ENCODE data around the gene ADAT3.
"Not testable (repeated sequence)": the region's sequence is repeated elsewhere in the genome, so short reads cannot be mapped to it uniquely, and the experiment has no call there.

The ADAT3 gene

DNA sequence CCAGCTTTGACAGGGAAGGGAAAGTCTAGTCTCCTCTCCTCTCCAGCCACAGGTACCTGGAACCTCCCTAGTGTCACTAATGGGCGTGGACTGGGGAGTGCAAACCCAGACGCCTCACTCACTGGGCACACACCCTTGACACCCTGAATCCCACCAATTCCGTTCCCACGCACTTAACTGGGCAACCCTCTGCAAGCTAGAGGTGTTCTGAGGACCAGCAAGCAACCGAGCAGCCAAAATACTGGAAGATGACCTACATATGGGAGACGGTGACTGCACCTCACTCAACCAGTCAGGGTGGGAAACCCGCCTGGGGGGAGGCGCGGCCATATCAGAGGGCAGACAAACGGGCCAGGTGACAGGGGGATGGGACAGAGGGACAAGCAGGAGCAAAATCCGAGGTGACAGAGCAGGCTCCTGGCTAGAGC lies 20.9 kb upstream of the ADAT3 start:
- DNase-seq, result peak; percentile 60 to 71

DNA sequence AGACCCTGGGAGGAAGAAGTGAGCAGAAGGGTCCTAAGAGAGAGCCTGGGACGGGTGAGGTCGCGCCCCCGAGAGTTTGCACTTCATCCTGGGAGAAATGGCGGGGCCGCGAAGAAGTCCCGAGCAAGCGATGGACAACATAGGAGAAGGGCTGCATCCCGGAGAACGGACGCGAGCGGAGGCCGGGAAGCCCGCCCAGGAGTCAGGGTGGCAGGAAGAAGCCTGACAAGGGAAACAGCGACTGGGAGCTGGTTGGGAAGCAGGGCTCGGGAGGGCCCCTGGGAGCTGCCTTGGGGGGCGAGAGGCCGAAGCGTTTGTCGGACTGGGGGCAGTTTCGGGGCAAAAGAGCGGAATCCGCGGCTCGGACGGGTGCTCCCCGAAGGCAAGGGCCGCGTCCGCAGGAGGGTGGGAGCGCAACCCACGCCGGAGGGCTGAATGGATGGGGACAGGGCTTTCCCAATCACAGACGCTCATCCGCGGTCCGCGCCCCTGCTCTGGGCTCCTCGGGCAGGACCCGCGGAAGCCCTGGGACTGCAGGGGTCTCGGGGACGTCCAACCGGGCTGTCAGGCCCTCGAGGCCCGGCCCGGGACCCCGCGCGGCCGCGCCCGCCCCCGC lies 20.4 kb upstream of the ADAT3 start:
- no peak for DNase-seq

DNA sequence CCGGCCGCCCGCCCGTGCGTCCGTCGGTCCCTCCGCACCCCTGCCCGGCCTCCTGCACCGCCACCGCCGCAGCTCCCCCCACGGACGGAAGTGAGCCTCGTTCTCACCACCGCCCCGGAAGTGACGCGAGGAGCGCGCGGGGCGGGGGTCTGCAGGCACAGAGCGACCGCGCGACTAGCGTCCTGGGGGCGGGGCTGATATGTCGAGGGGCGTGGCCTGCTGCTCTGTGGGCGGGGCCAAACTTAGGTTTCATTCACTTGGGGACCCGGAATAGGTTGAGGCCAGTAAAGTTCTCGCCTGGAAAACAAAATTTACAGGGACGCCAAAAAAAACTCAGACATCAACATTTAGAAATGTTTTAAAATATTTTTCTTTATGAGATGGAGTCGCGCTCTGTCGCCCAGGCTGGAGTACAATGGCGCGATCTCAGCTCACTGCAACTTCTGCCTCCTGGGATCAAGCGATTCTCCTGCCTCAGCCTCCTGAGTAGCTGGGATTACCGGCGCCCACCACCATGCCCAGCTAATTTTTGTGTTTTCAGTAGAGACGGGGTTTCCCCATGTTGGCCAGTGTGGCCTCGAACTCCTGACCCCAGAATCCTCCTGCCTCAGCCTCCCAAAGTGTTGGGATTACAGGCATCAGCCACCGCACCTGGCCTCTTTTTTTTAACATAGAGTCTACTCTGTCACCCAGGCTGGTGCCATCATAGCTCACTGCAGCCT lies 19.6 kb upstream of the ADAT3 start, which contains the start of gene ABHD17A:
TSS of gene ABHD17A (minus strand) at position 99 of the 722 bp plus-strand sequence. CDS start 3,930 bp downstream, outside the sequence.
- peak; percentile 94 to 95 for DNase-seq

DNA sequence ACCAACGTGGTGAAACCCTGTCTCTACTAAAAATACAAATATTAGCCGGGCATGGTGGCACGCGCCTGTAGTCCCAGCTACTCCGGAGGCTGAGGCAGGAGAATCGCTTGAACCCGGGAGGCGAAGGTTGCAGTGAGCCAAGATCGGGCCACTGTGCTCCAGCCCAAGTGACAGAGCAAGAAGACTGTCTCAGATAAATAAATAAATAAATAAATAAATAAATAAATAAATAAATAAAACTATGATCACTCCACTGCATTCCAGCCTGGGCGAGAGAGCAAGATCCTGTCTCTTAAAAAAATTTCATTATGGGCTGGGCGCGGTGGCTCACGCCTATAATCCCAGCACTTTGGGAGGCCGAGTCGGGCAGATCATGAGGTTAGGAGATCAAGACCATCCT lies 18.8 kb upstream of the ADAT3 start:
- not testable (repeated sequence) for DNase-seq

DNA sequence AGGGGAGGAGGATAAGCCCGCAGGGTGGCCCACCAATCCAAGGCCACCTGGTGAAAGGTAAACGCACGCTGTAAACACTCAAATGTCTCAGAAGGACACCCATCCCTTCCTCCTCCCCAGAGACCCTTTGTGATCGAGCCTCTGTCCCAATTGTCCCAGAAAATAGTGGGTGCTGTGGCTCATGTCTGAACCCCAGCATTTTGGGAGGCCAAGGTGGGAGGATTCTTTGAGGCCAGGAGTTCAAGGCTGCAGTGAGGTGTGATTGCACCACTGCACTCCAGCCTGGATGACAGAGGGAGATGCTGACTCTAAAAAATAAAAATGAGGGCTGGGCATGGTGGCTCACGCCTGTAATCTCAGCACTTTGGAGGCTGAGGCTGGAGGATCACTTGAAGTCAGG lies 16.8 kb upstream of the ADAT3 start:
- no peak for DNase-seq

DNA sequence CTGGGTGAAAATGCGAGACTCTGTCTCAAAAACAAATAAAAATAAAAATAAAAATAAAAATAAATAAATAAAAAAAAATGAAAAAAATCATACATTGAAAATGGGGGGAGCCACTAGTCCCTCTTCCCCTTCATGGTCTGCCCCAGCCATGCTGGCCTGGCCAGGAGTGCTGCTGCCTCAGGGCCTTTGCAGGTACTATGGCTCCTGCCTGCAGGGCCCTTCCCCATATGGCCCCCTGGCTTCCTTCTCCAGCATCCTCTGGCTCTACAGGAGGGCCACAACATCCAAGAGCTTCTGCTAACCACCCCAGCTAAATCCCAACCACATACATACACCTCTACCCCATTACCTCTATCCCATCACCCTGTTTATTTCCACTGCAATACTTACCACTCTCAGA lies 15.3 kb upstream of the ADAT3 start:
- DNase-seq, result no peak

DNA sequence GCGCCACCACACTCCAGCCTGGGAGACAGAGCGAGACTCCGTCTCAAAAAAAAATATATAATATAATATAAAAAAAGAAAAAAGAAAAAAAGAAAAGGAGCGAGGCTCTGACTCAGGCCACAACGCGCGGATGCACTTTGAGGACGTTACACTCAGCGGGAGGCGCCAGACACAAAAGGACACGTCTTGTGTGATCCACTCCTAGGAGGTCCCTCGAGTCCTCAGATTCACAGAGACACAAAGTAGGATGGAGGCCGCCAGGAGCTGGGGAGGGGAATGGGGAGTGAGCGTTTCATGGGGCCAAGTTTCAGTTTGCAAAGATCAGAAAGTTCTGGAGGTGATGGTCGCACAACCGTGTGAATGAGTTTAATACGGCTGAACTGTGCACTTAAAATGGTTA lies 11.4 kb upstream of the ADAT3 start:
- no peak for DNase-seq

DNA sequence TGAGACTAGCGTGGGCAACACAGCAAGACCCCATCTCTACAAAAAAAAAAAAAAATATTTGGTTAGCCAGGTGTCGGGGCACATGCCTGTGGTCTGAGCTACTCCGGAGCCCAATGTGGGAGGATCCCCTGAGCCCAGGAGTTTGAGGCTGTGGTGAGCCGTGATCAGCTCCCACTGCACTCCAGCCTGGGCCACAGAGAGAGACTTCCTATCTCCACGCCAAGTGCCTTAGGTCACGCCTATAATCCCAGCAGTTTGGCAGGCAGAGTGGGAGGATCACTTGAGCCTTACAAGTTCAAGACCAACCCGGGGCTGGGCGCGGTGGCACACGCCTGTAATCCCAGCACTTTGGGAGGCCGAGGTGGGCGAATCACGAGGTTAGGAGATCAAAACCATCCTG lies 8.7 kb upstream of the ADAT3 start:
- DNase-seq, result no peak

DNA sequence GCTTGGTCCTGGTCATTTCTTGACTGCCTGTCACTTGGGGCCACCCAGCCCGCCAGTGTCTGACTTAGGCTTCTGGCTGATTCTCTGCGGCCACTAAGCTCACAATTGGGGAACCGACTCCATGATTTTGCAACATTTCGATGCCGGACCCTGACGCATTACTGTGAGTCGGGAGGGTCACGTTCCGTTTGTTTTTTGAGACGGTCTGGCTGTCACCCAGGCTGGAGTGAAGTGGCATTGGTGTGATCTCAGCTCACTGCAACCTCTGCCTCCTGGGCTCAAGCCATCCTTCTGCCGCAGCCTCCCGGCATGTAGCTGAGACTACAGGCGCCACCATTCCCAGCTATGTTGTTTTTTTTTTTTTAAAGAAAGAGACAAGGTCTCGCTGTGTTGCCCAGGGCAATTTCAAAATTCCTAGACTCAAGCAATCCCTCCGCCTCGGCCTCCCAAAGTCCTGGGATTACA lies 3.2 kb upstream of the ADAT3 start:
- peak in 1 of 2 donors; percentile 80 for DNase-seq

DNA sequence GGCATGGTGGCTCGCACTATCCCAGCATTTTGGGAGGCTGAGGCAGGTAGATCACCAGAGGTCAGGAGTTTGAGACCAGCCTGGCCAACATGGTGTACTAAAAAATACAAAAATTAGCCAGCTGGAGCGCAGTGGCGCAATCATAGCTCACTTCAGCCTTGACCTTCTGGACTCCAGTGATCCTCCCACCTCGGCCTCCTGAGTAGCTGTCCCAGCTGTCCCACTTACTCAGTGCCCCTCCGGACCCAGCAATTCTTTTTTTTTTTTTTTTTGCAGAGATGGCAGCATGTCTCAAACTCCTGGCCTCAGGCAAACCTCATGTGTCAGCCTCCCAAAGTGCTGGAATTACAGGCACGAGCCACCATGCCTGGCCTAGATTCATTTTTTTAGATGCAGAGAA lies 2.3 kb upstream of the ADAT3 start:
- DNase-seq, result no peak

DNA sequence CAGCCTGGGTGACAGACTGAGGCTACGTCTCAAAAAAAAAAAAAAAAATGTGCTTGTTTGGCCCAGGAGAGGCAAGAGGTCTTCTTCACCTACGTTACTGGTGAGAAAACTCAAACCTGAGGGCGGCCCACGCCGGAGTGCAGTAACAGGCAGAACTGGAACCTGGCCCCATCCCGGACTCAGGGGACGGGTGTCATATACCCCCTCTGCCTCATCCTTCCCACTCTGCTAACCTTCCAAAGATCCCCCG lies 414 bp upstream of the ADAT3 start:
- no peak for DNase-seq

DNA sequence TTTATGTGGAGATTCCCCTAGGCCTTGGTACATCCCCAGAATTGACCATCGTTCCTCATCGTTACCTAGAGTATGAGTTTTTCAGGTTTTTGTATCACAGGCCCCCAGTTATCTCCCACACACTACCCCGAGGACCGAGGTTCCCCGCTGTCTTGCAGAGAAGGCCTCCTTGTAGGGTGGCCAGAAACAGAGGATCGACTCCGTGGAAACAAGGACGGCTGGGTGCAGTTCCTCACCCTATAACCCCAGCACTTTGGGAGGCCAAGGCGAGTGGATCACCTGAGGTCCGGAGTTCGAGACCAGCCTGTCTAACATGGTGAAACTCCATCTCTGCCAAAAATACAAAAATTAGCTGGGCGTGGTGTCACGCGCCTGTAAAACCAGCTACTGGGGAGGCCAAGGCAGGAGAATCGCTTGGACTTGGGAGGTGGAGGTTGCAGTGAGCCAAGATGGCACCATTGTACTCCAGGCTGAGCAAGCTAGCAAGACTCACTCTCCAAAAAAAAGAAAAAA lies 720 bp downstream of the ADAT3 start:
- DNase-seq, result no peak

DNA sequence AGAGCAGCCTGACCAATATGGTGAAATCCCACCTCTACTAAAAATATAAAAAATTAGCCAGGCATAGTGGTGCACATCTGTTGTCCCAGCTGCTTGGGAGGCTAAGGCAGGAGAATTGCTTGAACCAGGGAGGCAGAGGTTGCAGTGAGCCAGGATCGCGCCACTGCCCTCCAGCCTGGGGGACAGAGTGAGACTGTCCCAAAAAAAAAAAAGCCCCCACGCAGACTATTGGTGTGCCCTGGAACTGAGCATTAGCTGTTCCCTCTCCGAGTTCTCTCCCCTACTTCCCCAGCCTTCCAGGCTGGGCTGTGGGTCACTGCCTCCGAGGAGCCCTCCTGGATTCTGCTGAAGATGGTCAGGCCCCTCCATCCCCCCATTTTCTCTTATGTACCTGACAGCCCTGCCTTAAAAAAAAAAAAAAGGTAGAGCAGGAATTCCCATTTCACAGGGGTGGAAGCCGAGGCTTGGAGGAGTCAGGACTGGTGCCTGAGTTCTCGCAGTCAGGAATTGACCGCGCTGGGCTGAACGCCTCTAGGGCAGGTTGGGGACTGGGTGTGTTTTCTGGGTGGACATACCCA lies 1.9 kb downstream of the ADAT3 start:
- no peak for DNase-seq

DNA sequence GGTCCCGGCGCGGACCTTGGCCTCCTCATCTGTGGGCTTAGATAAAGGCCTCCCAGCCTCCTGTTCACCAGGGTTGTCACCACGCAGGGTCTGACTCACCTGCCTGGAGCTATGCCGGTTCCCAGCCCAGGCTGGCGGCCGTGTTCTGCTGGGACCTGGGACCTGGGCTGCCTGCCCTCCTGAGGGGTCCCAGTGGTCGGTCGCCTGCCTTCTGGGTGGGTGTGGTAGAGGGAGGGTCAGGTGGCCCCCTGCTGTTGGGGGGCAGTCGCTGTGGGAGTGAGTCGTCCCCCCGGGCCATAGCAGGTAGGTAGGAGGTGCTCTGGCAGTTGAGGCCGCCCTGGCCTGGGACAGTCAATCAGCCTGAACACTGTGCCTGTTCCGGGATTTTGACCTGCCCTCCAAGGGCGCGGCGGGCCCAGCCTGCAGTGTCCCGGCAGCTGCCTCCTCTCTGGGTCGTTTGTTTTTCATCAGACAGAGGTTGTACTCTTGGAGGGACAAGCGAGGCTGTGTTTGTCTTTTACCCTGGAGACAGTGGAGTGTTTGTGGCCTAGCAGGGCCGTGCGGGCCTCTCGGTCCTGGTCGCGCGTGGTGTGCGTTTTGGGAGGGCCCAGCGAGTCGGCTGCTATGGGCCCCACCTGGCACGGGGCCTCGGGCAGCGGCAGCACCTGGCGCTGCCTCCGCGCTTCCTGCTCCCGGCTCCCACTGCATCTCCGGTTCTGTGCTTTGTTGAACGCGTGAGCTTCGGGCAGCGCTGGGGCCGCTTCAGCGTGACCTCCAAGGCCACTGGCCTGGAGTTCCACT lies 2.6 kb downstream of the ADAT3 start:
- no peak for DNase-seq

DNA sequence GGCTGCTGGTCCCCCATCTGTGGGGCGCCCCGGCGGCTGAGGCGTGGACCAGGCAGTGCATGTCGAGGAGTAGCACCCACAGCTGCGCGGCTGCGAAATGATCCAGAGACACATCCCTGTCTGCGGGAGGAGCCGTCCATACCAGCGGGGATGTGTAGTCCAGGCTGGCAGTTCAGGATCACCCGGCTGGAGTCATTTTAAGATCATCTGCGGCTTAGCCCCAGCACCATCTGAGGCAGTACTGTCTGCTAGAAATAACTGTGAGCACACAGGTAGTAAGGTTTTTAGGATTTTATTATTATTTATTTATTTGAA lies 3.1 kb downstream of the ADAT3 start:
- no peak for DNase-seq

DNA sequence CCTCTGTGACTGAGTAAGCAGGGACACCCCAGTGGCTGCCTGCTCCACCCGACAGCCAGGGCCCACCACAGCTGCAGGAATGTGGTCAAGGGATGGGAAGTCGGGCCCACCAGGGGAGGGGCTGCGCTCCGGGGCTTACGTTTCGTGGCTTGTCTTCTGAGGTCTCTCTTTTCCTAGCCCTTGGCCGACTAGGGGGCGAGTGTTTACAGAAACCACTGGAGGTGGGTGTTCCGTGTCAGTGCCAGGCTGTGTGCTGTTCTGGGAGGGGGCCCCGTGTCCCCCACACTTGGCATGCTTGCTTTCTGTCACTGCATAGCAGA lies 4.5 kb downstream of the ADAT3 start:
- no peak for DNase-seq

DNA sequence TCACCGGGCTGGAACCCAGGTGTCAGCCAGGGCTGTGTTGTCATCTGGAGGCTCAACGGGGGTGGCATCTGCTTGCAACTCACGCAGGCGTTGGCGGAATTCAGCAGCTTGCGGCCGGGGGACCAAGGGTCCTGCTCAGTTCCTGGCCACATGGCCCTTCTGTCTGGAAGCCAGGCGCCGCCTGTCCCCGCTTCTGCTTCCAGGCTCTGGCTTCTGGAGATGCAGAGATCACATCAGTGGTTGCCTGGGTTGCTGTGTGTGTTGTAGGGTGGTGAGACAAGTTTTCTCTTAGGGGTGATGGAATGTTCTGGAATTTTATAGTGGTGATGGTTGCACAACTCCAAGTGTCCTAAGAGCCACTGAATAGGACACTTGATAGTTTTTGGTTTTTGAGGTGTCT lies 5.0 kb downstream of the ADAT3 start:
- no peak for DNase-seq

DNA sequence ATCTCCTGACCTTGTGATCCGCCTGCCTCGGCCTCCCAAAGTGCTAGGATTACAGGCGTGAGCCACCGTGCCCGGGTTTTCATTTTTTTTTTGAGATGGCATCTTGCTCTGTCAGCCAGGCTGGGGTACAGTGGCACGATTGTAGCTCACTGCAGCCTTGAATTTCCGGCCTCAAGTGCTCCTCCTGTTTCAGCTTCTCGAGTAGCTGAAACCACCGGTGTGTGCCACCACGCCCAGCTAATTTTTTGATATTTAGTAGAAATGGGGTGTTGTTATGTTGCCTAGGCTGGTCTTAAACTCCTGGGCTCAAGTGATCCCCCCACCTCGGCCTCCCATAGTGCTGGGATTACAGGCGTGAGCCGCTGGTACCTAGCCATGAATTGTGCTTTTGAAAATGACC lies 5.9 kb downstream of the ADAT3 start:
- DNase-seq, result no peak

DNA sequence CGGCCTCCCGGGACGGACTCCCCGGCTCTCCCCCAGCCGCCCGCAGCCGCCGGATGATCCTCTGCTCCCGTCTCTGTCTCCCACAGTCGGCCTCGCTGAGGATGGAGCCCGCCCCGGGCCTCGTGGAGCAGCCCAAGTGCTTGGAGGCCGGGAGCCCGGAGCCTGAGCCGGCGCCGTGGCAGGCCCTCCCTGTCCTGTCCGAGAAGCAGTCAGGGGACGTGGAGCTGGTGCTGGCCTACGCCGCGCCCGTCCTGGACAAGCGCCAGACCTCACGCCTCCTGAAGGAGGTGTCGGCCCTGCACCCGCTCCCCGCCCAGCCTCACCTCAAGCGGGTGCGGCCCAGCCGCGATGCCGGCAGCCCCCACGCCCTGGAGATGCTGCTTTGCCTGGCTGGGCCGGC lies 6.8 kb downstream of the ADAT3 start:
- DNase-seq, result no peak

DNA sequence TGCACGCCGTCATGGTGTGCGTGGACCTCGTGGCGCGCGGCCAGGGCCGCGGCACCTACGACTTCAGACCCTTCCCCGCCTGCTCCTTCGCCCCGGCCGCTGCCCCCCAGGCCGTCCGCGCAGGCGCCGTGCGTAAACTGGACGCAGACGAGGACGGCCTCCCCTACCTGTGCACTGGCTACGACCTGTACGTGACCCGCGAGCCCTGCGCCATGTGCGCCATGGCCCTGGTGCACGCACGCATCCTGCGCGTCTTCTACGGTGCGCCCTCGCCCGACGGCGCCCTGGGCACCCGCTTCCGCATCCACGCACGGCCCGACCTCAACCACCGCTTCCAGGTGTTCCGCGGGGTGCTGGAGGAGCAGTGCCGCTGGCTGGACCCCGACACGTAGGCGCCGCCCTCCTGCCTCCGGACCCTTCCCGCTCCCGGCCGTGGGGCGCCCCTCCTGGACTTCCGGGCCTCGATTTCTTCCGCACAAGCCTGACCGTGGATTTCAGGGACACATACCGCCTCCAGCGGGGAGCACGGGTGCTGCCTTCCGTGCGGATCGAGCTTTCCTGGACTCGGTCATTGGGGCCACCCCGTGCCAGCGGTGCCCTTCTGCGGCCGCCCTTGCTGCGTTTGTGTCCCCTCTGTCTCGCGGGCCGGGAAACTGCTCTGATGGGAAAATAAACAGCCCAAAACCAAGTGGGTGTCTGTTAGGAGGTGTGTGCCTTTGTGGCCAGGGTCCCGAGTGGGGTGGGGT lies 7.7 kb downstream of the ADAT3 start:
- DNase-seq, result no peak

DNA sequence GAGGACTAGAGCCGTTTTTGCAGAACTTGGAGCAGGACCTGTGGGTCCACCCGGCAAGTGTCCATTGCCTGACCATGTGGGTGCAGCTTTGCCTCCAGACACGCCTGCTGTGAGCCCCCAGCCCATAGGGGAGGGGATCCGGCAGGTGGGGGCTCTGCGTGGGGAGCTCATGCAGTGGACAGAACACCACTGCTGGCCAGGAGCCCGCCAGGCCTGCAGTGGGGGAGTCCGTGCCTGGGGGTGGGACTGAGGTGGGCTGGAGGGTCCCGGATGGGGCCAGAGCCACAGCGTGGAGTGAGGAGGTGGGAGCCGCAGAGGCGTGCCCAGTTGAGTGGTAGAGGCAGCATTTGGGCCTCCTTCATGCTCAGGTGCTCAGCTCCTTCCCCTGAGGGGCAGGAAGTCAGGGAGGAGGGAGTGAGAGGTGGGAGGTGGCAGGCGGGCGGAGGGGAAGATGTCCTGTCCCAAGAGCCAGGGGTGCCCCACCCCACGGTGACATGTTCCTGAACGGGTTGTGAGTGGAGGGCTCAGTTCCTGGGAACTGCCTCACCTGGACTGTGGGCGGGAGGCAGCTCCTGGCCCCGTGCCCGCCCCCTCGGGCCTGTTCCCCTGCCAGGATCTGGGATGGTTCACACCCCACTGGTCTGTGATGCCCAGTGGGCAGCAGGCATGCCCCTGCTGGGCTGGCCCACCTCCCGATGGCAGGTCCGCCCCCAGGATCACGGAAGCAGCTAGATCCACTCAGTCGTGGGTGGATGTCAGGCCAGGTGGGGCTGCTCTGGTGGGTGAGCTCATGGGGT lies 8.8 kb downstream of the ADAT3 start:
- DNase-seq, result no peak

DNA sequence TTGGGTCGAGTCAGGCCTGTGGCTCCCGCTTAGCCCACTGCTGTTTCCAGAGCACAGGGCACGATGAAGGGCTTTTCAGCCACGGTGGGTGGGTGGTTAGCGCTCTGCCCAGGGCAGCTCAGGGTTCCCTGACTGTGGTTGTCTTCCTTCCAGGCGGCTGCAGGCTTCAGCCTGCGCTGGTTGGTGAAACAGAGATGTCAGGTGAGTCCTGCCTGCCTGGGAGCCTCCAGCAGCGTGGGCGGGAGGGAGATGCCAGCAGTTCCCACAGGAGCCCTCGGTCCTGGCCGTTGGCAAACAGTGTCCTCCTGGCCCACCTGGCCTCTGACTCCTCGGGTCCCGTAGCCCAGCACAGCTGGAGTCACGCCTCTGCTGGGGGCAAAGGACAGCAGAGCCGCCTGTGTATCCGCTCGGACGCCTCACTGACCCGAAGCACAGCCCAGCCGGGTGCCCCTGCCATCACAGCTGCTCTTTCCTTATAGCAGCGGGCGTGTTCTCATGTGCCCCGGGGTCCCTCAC lies 9.7 kb downstream of the ADAT3 start:
- DNase-seq, result no peak
